Measurements from ENCODE around the gene AMN.

- TF ChIP-seq CTCF (IDR thresholded peaks at IDR 0.05; ENCODE audit: poor library complexity) (peak; percentile 55), EZH2 (IDR thresholded peaks at IDR 0.05; ENCODE audit: borderline replicate concordance) (no peak), EZH2phosphoT487 (IDR thresholded peaks at IDR 0.05; ENCODE audit: low read depth, severe bottlenecking, unreplicated experiment) (no peak)
These were observed 4.8 kb upstream of the AMN start for GRCh38 chr14:102917469-102918211.
